HCT116 (cell line): Measurements from ENCODE around the gene ZMYND10. TPM values are rescaled to one million over a fixed set of nuclear protein-coding genes. Genes with fewer than 3 reads are reported as not detected.

ENCODE experiments used
- ATAC-seq: fragments of 200-7000 bp; cut with Tn5 transposase; 2 replicates; pipeline ENCODE4 v1.9.1; 2020; ENCODE audit warnings: mild to moderate bottlenecking, moderate library complexity
- BruUV-seq: library from RNA; stranded (reverse); fragments of 400-500 nt; replicated peaks from 2 replicates; lab custom pipeline; 2021; lab: Mats Ljungman, UMichigan
- CTCF ChIA-PET: fragments of 300-600 bp; sonication (Branson Sonifier 250); formaldehyde crosslinking; loops from one replicate; lab custom pipeline; 2021; ENCODE audit warnings: antibody characterized with exemption; lab: Charles Lee
- POLR2A ChIA-PET: fragments of 300-600, 350-600 bp; sonication (Branson Sonifier 250); formaldehyde crosslinking; loops from one replicate; lab custom pipeline; 2021; ENCODE audit warnings: antibody characterized with exemption; lab: Charles Lee
- RAD21 ChIA-PET, 2 experiments: fragments of 300-600 bp; sonication (Branson Sonifier 250); formaldehyde crosslinking; loops; one replicate each; lab custom pipeline; 2023; ENCODE audit warnings: low total read pairs in 2 of 2; ENCODE audit not compliant: uncharacterized antibody in 2 of 2, unreplicated experiment in 2 of 2, low non-redundant PET in 1 of 2; lab: Charles Lee
- DNase-seq: peaks from one replicate; pipeline ENCODE4 v3.0.0-alpha.2; 2010; ENCODE audit warnings: low read depth, low spot score
- H2AFZ ChIP-seq: fragments of 200-600 bp; shearing (Covaris generic), sonication (generic); 2 replicates; pipeline ENCODE4 v1.6.1; 2017; ENCODE audit warnings: low read depth, mixed run types, mixed read lengths, antibody characterized with exemption, low read length; ENCODE audit not compliant: poor library complexity, severe bottlenecking
- H3K27ac ChIP-seq: 2 replicates; pipeline ENCODE4 v1.5.1; 2012; ENCODE audit warnings: low read depth, low read length
- H3K27me3 ChIP-seq: fragments of 200-600 bp; sonication (generic); 2 replicates; pipeline ENCODE4 v1.6.1; 2016; ENCODE audit warnings: mixed run types, low read length, mixed read lengths; ENCODE audit not compliant: insufficient read depth
- H3K36me3 ChIP-seq, 2 experiments: fragments of 200-500 bp in 1 of 2; fragments of 200-600 bp in 1 of 2; sonication (Bioruptor generic) in 1 of 2; sonication (generic) in 1 of 2; 2 replicates each; pipeline versions ENCODE4 v1.5.1 to v1.6.1; 2014 to 2016; ENCODE audit warnings: low read length in 2 of 2, inconsistent platforms in 1 of 2, mixed read lengths in 1 of 2, mixed run types in 1 of 2; ENCODE audit not compliant: insufficient read depth in 2 of 2, control insufficient read depth in 1 of 2
- H3K4me1 ChIP-seq, 2 experiments: fragments of 200-600 bp in 1 of 2; sonication (generic) in 1 of 2; 2 replicates each; pipeline versions ENCODE4 v1.5.1 to v1.6.1; 2012 to 2017; ENCODE audit warnings: low read length in 2 of 2, inconsistent platforms in 1 of 2, mild to moderate bottlenecking in 1 of 2, mixed read lengths in 1 of 2, mixed run types in 1 of 2, moderate library complexity in 1 of 2; ENCODE audit not compliant: insufficient read depth in 2 of 2, control insufficient read depth in 1 of 2
- H3K4me2 ChIP-seq: fragments of 200-600 bp; sonication (generic); 2 replicates; pipeline ENCODE4 v1.6.1; 2017; ENCODE audit warnings: mixed run types, low read length, mixed read lengths
- H3K4me3 ChIP-seq, 2 experiments: fragments of 200-600 bp in 1 of 2; sonication (generic) in 1 of 2; replicated peaks in 1 of 2; 2 replicates each; pipeline ENCODE4 v1.5.1; 2011 to 2016; ENCODE audit warnings: low read length in 2 of 2, control low read depth in 1 of 2, low read depth in 1 of 2, mild to moderate bottlenecking in 1 of 2, mixed read lengths in 1 of 2, mixed run types in 1 of 2
- H3K79me2 ChIP-seq: fragments of 200-600 bp; sonication (generic); 2 replicates; pipeline ENCODE4 v1.6.1; 2017; ENCODE audit warnings: mild to moderate bottlenecking, mixed run types, low read length, moderate library complexity, mixed read lengths; ENCODE audit not compliant: insufficient read depth
- H3K9ac ChIP-seq: fragments of 200-600 bp; sonication (generic); 2 replicates; pipeline ENCODE4 v1.6.1; 2016; ENCODE audit warnings: low read length, mixed read lengths
- H3K9me2 ChIP-seq: fragments of 200-600 bp; sonication (generic), shearing (Covaris generic); 2 replicates; pipeline ENCODE4 v1.6.1; 2017; ENCODE audit warnings: mixed run types, mild to moderate bottlenecking, moderate library complexity; ENCODE audit not compliant: insufficient read depth
- H3K9me3 ChIP-seq, 2 experiments: fragments of 200-500 bp in 1 of 2; fragments of 200-600 bp in 1 of 2; sonication (Bioruptor generic) in 1 of 2; sonication (generic) in 1 of 2; 2 replicates each; pipeline ENCODE4 v1.6.1; 2014 to 2017; ENCODE audit warnings: low read length in 2 of 2, mixed read lengths in 2 of 2, inconsistent platforms in 1 of 2, low read depth in 1 of 2, mild to moderate bottlenecking in 1 of 2, mixed run types in 1 of 2, moderate library complexity in 1 of 2; ENCODE audit not compliant: control insufficient read depth in 1 of 2, insufficient read depth in 1 of 2
- H4K20me1 ChIP-seq: fragments of 200-600 bp; sonication (generic), shearing (Covaris generic); 2 replicates; pipeline ENCODE4 v1.6.1; 2017; ENCODE audit warnings: mixed run types, mild to moderate bottlenecking, moderate library complexity; ENCODE audit not compliant: insufficient read depth
- CBX3 ChIP-seq: IDR thresholded peaks from 2 replicates; pipeline ENCODE4 v1.6.1; 2012; ENCODE audit warnings: low read depth
- EGR1 ChIP-seq: IDR thresholded peaks from 2 replicates; pipeline ENCODE4 v1.6.1; 2012; ENCODE audit warnings: low read depth
- ELF1 ChIP-seq: IDR thresholded peaks from 2 replicates; pipeline ENCODE4 v1.6.1; 2012; ENCODE audit warnings: low read depth, borderline replicate concordance
- FOSL1 ChIP-seq: IDR thresholded peaks from 2 replicates; pipeline ENCODE4 v1.6.1; 2012; ENCODE audit warnings: low read depth
- JUND ChIP-seq: IDR thresholded peaks from 2 replicates; pipeline ENCODE4 v1.6.1; 2012
- MAX ChIP-seq: IDR thresholded peaks from 2 replicates; pipeline ENCODE4 v1.6.1; 2012
- RAD21 ChIP-seq: IDR thresholded peaks from 2 replicates; pipeline ENCODE4 v1.6.1; 2012; ENCODE audit warnings: low read depth, mild to moderate bottlenecking
- REST ChIP-seq: IDR thresholded peaks from 2 replicates; pipeline ENCODE4 v1.6.1; 2012; ENCODE audit warnings: low read depth
- SIN3A ChIP-seq: IDR thresholded peaks from 2 replicates; pipeline ENCODE4 v1.6.1; 2012; ENCODE audit warnings: low read depth
- SP1 ChIP-seq: IDR thresholded peaks from 2 replicates; pipeline ENCODE4 v1.6.1; 2012; ENCODE audit warnings: low read depth
- TCF7L2 ChIP-seq: IDR thresholded peaks from 2 replicates; pipeline ENCODE4 v1.7.0; 2011; ENCODE audit warnings: borderline replicate concordance, inconsistent platforms; ENCODE audit not compliant: insufficient read depth, insufficient read length; ENCODE audit errors: extremely low read depth
- ZFX ChIP-seq: fragments of 450-650 bp; IDR thresholded peaks from 2 replicates; pipeline ENCODE4 v1.6.1; 2017
- intact Hi-C: fragments of 100-400 bp; cut with micrococcal nuclease; formaldehyde crosslinking; loops from 2 replicates; pipeline ENCODE4 v1.10.0; 2022
- total RNA-seq: library from RNA; stranded (reverse); gene quantifications from one replicate; pipeline ENCODE4 v1.2.1, GENCODE V29; 2021; ENCODE audit not compliant: unreplicated experiment

The ZMYND10 gene
- total RNA-seq, 1 experiment from 2014 or later: 3.3 TPM

- Histone ChIP-seq H3K4me1 (peaks cover 0 to 15% of the 10 kb centered on the region in 2 experiments; a peak in 2 of 4 replicates), H3K9me3 (no peaks in the 10 kb centered on the region), H3K79me2 (no peaks in the 10 kb centered on the region), H3K4me2 (no peak overlapping the region), H3K27me3 (no peaks in the 10 kb centered on the region), H3K9ac (no peak overlapping the region), H3K4me3 (no peak overlapping the region), H3K9me2 (no peaks in the 10 kb centered on the region), H3K36me3 (no peaks in the 10 kb centered on the region), H2AFZ (no peak overlapping the region), H3K27ac (no peak overlapping the region), H4K20me1 (no peaks in the 10 kb centered on the region)
- RAD21 ChIA-PET: no interaction called here
- no peak for ATAC-seq
- DNase-seq: no peak
- no TSS peak for BruUV-seq
- CTCF ChIA-PET: no interaction called here
- TF ChIP-seq SP1: no peak
- no peak for TF ChIP-seq JUND
- TF ChIP-seq TCF7L2: no peak
- TF ChIP-seq SIN3A: no peak
- no peak for TF ChIP-seq REST
- no peak for TF ChIP-seq RAD21
- TF ChIP-seq EGR1: no peak
- TF ChIP-seq ZFX: no peak
- TF ChIP-seq MAX: no peak
- TF ChIP-seq FOSL1: no peak
- TF ChIP-seq CBX3: no peak
- TF ChIP-seq ELF1: no peak
- POLR2A ChIA-PET: no interaction called here
- intact Hi-C loops: no loop called here
These were observed 43.3 kb upstream of the ZMYND10 start for GRCh38 chr3:50388720-50389413.
